HG02759 (cell line): Measurements from ENCODE around the gene USP47.
A peak's percentile ranks its signal among the peaks of the same experiment; 100 is the strongest.

ENCODE experiments used
- ATAC-seq: cut with Tn5 transposase; IDR thresholded peaks from one replicate; pipeline ENCODE4 v1.9.1; 2021; ENCODE audit warnings: mild to moderate bottlenecking, moderate library complexity; ENCODE audit not compliant: unreplicated experiment

The USP47 gene

GRCh38 chr11:11965656-11966353, 124.0 kb downstream of the USP47 start:
- no peak for ATAC-seq

- no peak for ATAC-seq
Observed at GRCh38 chr11:11966354-11966741, 124.6 kb downstream of the USP47 start.

GRCh38 chr11:11966826-11967668, 125.3 kb downstream of the USP47 start:
- peak; percentile 97 for ATAC-seq

GRCh38 chr11:11967669-11968510, 126.1 kb downstream of the USP47 start:
- ATAC-seq: no peak

GRCh38 chr11:11968511-11969280, 126.9 kb downstream of the USP47 start:
- ATAC-seq: no peak

- ATAC-seq: no peak
Observed at GRCh38 chr11:11969380-11970215, 127.8 kb downstream of the USP47 start.

GRCh38 chr11:11970556-11970955, 128.8 kb downstream of the USP47 start:
- no peak for ATAC-seq

GRCh38 chr11:11971906-11972547, 130.3 kb downstream of the USP47 start:
- no peak for ATAC-seq

- no peak for ATAC-seq
Observed at GRCh38 chr11:11972730-11973341, 131.1 kb downstream of the USP47 start.

GRCh38 chr11:11973361-11973800, 131.6 kb downstream of the USP47 start:
- no peak for ATAC-seq

- ATAC-seq: no peak
Observed at GRCh38 chr11:11973866-11974265, 132.1 kb downstream of the USP47 start.

GRCh38 chr11:11975201-11976092, 133.7 kb downstream of the USP47 start:
- ATAC-seq: no peak

- ATAC-seq: no peak
Observed at GRCh38 chr11:11976481-11977127, 134.8 kb downstream of the USP47 start.

- no peak for ATAC-seq
Observed at GRCh38 chr11:11977206-11977938, 135.6 kb downstream of the USP47 start.

GRCh38 chr11:11978098-11978637, 136.4 kb downstream of the USP47 start:
- no peak for ATAC-seq

- no peak for ATAC-seq
Observed at GRCh38 chr11:11978792-11979487, 137.2 kb downstream of the USP47 start.
